Panc1 (cell line): ENCODE data around the gene QRFP. TPM values are rescaled to one million over a fixed set of nuclear protein-coding genes. Genes with fewer than 3 reads are reported as not detected.

ENCODE experiments used
- ATAC-seq: fragments of 200-7000 bp; cut with Tn5 transposase; 2 replicates; pipeline ENCODE4 v1.9.1; 2020; ENCODE audit warnings: mild to moderate bottlenecking, moderate library complexity
- BruUV-seq: library from RNA; stranded (reverse); fragments of 400-500 nt; replicated peaks from 2 replicates; lab custom pipeline; 2021; lab: Mats Ljungman, UMichigan
- CTCF ChIA-PET: fragments of 300-600 bp; sonication (Branson Sonifier 250); formaldehyde crosslinking; loops from one replicate; lab custom pipeline; 2022; ENCODE audit warnings: antibody characterized with exemption; lab: Charles Lee
- POLR2A ChIA-PET: fragments of 300-600 bp; sonication (Branson Sonifier 250); formaldehyde crosslinking; loops from one replicate; lab custom pipeline; 2022; ENCODE audit warnings: antibody characterized with exemption; lab: Charles Lee
- DNase-seq: peaks from one replicate; pipeline ENCODE4 v3.0.0-alpha.2; 2010; ENCODE audit warnings: low read depth, low spot score
- H3K27ac ChIP-seq: 2 replicates; pipeline ENCODE4 v1.5.1; 2011; ENCODE audit warnings: mild to moderate bottlenecking, low read length, inconsistent platforms
- H3K27me3 ChIP-seq: fragments of 200-500 bp; sonication (Bioruptor generic); 2 replicates; pipeline ENCODE4 v1.6.0; 2014; ENCODE audit warnings: low read length, inconsistent platforms; ENCODE audit not compliant: control insufficient read depth, insufficient read depth
- H3K36me3 ChIP-seq: fragments of 200-500 bp; sonication (Bioruptor generic); 2 replicates; pipeline ENCODE4 v1.5.1; 2014; ENCODE audit warnings: inconsistent platforms, mild to moderate bottlenecking, low read length, moderate library complexity; ENCODE audit not compliant: control insufficient read depth, insufficient read depth
- H3K4me1 ChIP-seq: 2 replicates; pipeline ENCODE4 v1.5.1; 2011; ENCODE audit warnings: inconsistent platforms, mild to moderate bottlenecking, low read length, moderate library complexity; ENCODE audit not compliant: control insufficient read depth, insufficient read depth
- H3K4me3 ChIP-seq, 2 experiments: 2 replicates each; pipeline ENCODE4 v1.5.1; 2011 to 2012; ENCODE audit warnings: low read depth in 2 of 2, low read length in 2 of 2, mild to moderate bottlenecking in 2 of 2, inconsistent platforms in 1 of 2, moderate library complexity in 1 of 2
- H3K9me3 ChIP-seq: fragments of 200-500 bp; sonication (Bioruptor generic); 2 replicates; pipeline ENCODE4 v1.5.1; 2014; ENCODE audit warnings: low read depth, mild to moderate bottlenecking, inconsistent platforms, low read length, moderate library complexity; ENCODE audit not compliant: control insufficient read depth, insufficient read depth
- POLR2AphosphoS5 ChIP-seq: IDR thresholded peaks from 2 replicates; pipeline ENCODE4 v1.6.1; 2012; ENCODE audit warnings: mild to moderate bottlenecking, low read depth, low read length, moderate library complexity
- REST ChIP-seq, 2 experiments: IDR thresholded peaks; 2 replicates each; pipeline ENCODE4 v1.6.1; 2011 to 2012; ENCODE audit warnings: low read depth in 2 of 2, control low read depth in 1 of 2, low read length in 1 of 2, mild to moderate bottlenecking in 1 of 2, moderate library complexity in 1 of 2; ENCODE audit not compliant: insufficient read depth in 1 of 2
- SIN3A ChIP-seq: IDR thresholded peaks from 2 replicates; pipeline ENCODE4 v1.6.1; 2012; ENCODE audit warnings: low read depth, mild to moderate bottlenecking, low read length, moderate library complexity, borderline replicate concordance; ENCODE audit not compliant: insufficient read depth
- TCF7L2 ChIP-seq: IDR thresholded peaks from 2 replicates; pipeline ENCODE4 v1.6.1; 2011; ENCODE audit warnings: mild to moderate bottlenecking, low read depth, low read length, inconsistent platforms
- in situ Hi-C: cut with HindIII; loops from 2 replicates; pipeline ENCODE4 v1.10.0; 2016; ENCODE audit warnings: low sequenced_read_pairs, low pct_unique_long_range_greater_than_20kb
- intact Hi-C: fragments of 100-400 bp; cut with micrococcal nuclease; formaldehyde crosslinking; loops from one replicate; pipeline ENCODE4 v1.10.0; 2022; ENCODE audit not compliant: unreplicated experiment
- total RNA-seq: library from RNA; stranded (reverse); gene quantifications from one replicate; pipeline ENCODE4 v1.2.1, GENCODE V29; 2021; ENCODE audit not compliant: unreplicated experiment
- TF ChIP-seq, protein P1 (sequence below): fragments of 450-650 bp; IDR thresholded peaks from 2 replicates; pipeline ENCODE4 v1.5.1; 2017; ENCODE audit warnings: mild to moderate bottlenecking

The QRFP gene
- total RNA-seq, 1 experiment from 2014 or later: not detected

- Histone ChIP-seq H3K27me3 (no peaks in the 10 kb centered on the region), H3K27ac (no peak overlapping the region), H3K36me3 (no peaks in the 10 kb centered on the region), H3K9me3 (no peaks in the 10 kb centered on the region), H3K4me3 (no peak overlapping the region), H3K4me1 (no peaks in the 10 kb centered on the region)
- intact Hi-C loops (loop anchor here (10.0 kb wide), 1 partner anchor 52 kb away; no protein-coding TSS in a partner anchor), in situ Hi-C loops (no loop called here)
- no TSS peak for BruUV-seq
- POLR2A ChIA-PET: no interaction called here
- TF ChIP-seq, protein P1, sequence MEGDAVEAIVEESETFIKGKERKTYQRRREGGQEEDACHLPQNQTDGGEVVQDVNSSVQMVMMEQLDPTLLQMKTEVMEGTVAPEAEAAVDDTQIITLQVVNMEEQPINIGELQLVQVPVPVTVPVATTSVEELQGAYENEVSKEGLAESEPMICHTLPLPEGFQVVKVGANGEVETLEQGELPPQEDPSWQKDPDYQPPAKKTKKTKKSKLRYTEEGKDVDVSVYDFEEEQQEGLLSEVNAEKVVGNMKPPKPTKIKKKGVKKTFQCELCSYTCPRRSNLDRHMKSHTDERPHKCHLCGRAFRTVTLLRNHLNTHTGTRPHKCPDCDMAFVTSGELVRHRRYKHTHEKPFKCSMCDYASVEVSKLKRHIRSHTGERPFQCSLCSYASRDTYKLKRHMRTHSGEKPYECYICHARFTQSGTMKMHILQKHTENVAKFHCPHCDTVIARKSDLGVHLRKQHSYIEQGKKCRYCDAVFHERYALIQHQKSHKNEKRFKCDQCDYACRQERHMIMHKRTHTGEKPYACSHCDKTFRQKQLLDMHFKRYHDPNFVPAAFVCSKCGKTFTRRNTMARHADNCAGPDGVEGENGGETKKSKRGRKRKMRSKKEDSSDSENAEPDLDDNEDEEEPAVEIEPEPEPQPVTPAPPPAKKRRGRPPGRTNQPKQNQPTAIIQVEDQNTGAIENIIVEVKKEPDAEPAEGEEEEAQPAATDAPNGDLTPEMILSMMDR: no peak
- TF ChIP-seq SIN3A: no peak
- no peak for TF ChIP-seq POLR2AphosphoS5
- TF ChIP-seq TCF7L2: no peak
- TF ChIP-seq REST (IDR thresholded peaks at IDR 0.05; ENCODE audit: insufficient read depth in 1 of 2, low read depth in 2 of 2, low read length in 1 of 2): no peak
- ATAC-seq (no peak), DNase-seq (no peak)
- CTCF ChIA-PET: interaction anchor here (0.7 kb wide), 1 partner anchor 236 kb away, joined by 3 read pairs; no protein-coding TSS in a partner anchor
Observed at GRCh38 chr9:130892477-130893304, 3.9 kb downstream of the QRFP start.

- Histone ChIP-seq H3K27me3 (no peaks in the 10 kb centered on the region), H3K4me1 (no peaks in the 10 kb centered on the region), H3K36me3 (no peaks in the 10 kb centered on the region; the same call in 1 of the 2 replicates), H3K4me3 (no peak overlapping the region), H3K27ac (no peak overlapping the region), H3K9me3 (no peaks in the 10 kb centered on the region)
- no peak for ATAC-seq
- CTCF ChIA-PET: no interaction called here
- intact Hi-C loops: loop anchor here (10.0 kb wide), 1 partner anchor 53 kb away; no protein-coding TSS in a partner anchor
- BruUV-seq: no TSS peak
- DNase-seq: no peak
- in situ Hi-C loops: no loop called here
- POLR2A ChIA-PET: no interaction called here
- TF ChIP-seq POLR2AphosphoS5 (no peak), SIN3A (no peak), TCF7L2 (no peak), REST (IDR thresholded peaks at IDR 0.05; ENCODE audit: insufficient read depth in 1 of 2, low read depth in 2 of 2, low read length in 1 of 2) (no peak)
- TF ChIP-seq, protein P1: no peak
Observed at GRCh38 chr9:130891688-130892476, 4.7 kb downstream of the QRFP start.
